ENCODE results near the gene CBX1. TPM values are rescaled to one million over a fixed set of nuclear protein-coding genes. Genes with fewer than 3 reads are reported as not detected.

Gene CBX1
- total and polyA plus RNA-seq, 2 of the 13 experiments (the other 11 are each of a cell fraction or from before 2014, with no cell fraction given): 17.8 to 108 TPM

- TF ChIP-seq ZNF792 (CRISPR knock-in tag; IDR thresholded peaks at IDR 0.05): no peak; the same call in 1 of the 2 replicates
- no peak for TF ChIP-seq KAT2B (IDR thresholded peaks at IDR 0.05; ENCODE audit: borderline replicate concordance, low read depth, low read length)
- 0 out of 2 replicates have a peak, but pooled peaks have one; percentile 54 for TF ChIP-seq ZNF44 (CRISPR knock-in tag; IDR thresholded peaks at IDR 0.05)
- TF ChIP-seq, protein P1, sequence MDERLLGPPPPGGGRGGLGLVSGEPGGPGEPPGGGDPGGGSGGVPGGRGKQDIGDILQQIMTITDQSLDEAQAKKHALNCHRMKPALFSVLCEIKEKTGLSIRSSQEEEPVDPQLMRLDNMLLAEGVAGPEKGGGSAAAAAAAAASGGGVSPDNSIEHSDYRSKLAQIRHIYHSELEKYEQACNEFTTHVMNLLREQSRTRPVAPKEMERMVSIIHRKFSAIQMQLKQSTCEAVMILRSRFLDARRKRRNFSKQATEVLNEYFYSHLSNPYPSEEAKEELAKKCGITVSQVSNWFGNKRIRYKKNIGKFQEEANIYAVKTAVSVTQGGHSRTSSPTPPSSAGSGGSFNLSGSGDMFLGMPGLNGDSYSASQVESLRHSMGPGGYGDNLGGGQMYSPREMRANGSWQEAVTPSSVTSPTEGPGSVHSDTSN (CRISPR knock-in tag; IDR thresholded peaks at IDR 0.05): peak; percentile 67; the same call in 1 of the 2 replicates
- TF ChIP-seq, protein P2, sequence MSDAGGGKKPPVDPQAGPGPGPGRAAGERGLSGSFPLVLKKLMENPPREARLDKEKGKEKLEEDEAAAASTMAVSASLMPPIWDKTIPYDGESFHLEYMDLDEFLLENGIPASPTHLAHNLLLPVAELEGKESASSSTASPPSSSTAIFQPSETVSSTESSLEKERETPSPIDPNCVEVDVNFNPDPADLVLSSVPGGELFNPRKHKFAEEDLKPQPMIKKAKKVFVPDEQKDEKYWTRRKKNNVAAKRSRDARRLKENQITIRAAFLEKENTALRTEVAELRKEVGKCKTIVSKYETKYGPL (CRISPR knock-in tag; IDR thresholded peaks at IDR 0.05): no peak
- TF ChIP-seq ZSCAN31 (CRISPR knock-in tag; IDR thresholded peaks at IDR 0.05; ENCODE audit: low read depth): peak; percentile 66
- TF ChIP-seq ZFP37 (CRISPR knock-in tag; IDR thresholded peaks at IDR 0.05; ENCODE audit: borderline replicate concordance): no peak; the same call in 1 of the 2 replicates
- TF ChIP-seq ZNF768 (CRISPR knock-in tag; IDR thresholded peaks at IDR 0.05): peak; percentile 50; the same call in 1 of the 2 replicates
- no peak for TF ChIP-seq NR2F2 (IDR thresholded peaks at IDR 0.05; ENCODE audit: borderline replicate concordance, low read depth)
- peak; percentile 74 for TF ChIP-seq MYPOP (CRISPR knock-in tag; IDR thresholded peaks at IDR 0.05)
- TF ChIP-seq MAX (IDR thresholded peaks at IDR 0.05): peak; percentile 90
- TF ChIP-seq PLSCR1 (CRISPR knock-in tag; IDR thresholded peaks at IDR 0.05; ENCODE audit: borderline replicate concordance): no peak
- TF ChIP-seq SUZ12 (IDR thresholded peaks at IDR 0.05; ENCODE audit: low read depth, low read length): no peak
- TF ChIP-seq, protein P3, sequence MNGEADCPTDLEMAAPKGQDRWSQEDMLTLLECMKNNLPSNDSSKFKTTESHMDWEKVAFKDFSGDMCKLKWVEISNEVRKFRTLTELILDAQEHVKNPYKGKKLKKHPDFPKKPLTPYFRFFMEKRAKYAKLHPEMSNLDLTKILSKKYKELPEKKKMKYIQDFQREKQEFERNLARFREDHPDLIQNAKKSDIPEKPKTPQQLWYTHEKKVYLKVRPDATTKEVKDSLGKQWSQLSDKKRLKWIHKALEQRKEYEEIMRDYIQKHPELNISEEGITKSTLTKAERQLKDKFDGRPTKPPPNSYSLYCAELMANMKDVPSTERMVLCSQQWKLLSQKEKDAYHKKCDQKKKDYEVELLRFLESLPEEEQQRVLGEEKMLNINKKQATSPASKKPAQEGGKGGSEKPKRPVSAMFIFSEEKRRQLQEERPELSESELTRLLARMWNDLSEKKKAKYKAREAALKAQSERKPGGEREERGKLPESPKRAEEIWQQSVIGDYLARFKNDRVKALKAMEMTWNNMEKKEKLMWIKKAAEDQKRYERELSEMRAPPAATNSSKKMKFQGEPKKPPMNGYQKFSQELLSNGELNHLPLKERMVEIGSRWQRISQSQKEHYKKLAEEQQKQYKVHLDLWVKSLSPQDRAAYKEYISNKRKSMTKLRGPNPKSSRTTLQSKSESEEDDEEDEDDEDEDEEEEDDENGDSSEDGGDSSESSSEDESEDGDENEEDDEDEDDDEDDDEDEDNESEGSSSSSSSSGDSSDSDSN (CRISPR knock-in tag; IDR thresholded peaks at IDR 0.05): peak; percentile 28; the same call in 1 of the 2 replicates
- no peak for TF ChIP-seq EEA1 (CRISPR knock-in tag; IDR thresholded peaks at IDR 0.05; ENCODE audit: borderline replicate concordance)
- no peak for TF ChIP-seq JARID2 (CRISPR knock-in tag; IDR thresholded peaks at IDR 0.05; ENCODE audit: insufficient replicate concordance)
- no peak for TF ChIP-seq HHEX (CRISPR knock-in tag; IDR thresholded peaks at IDR 0.05)
- no peak for TF ChIP-seq ZNF451 (CRISPR knock-in tag; IDR thresholded peaks at IDR 0.05)
- TF ChIP-seq ZFP90 (CRISPR knock-in tag; IDR thresholded peaks at IDR 0.05; ENCODE audit: borderline replicate concordance): peak; percentile 78; the same call in 1 of the 2 replicates
- peak; percentile 58; the same call in 1 of the 2 replicates for TF ChIP-seq IKZF5 (CRISPR knock-in tag; IDR thresholded peaks at IDR 0.05)
- TF ChIP-seq ZNF446 (CRISPR knock-in tag; IDR thresholded peaks at IDR 0.05): no peak
- TF ChIP-seq MEIS1 (CRISPR knock-in tag; IDR thresholded peaks at IDR 0.05; ENCODE audit: borderline replicate concordance): peak; percentile 58; the same call in 1 of the 2 replicates
Observed at GRCh38 chr17:48025040-48025903, 76.0 kb downstream of the CBX1 start (continued).
